Heart left ventricle (tissue), 16 donors: ENCODE measurements around the gene ASZ1. TPM values are rescaled to one million over a fixed set of nuclear protein-coding genes. Genes with fewer than 3 reads are reported as not detected.
"Not testable (repeated sequence)": the region's sequence is repeated elsewhere in the genome, so short reads cannot be mapped to it uniquely, and the experiment has no call there.

ENCODE experiments used
- ATAC-seq, 4 donors: fragments of 200-7000 bp; cut with Tn5 transposase; one replicate each; pipeline ENCODE4 v1.9.1; 2020 to 2022; ENCODE audit warnings: moderate library complexity in 4 of 4, mild to moderate bottlenecking in 3 of 4, moderate number of reproducible peaks in 1 of 4
- DNase-seq, 5 donors: peaks; one replicate each; pipeline ENCODE4 v3.0.0-alpha.2; 2020
- H3K27ac ChIP-seq, 12 donors: fragments of 200-600 bp; sonication (generic) in 4 of 12; one replicate each; pipeline versions ENCODE4 v1.5.0 to v1.8.0; 2016 to 2022; ENCODE audit warnings: mild to moderate bottlenecking in 2 of 12
- H3K27me3 ChIP-seq, 9 donors: fragments of 200-600 bp; sonication (generic) in 2 of 9; one replicate each; pipeline versions ENCODE4 v1.5.1 to v1.8.0; 2016 to 2022; ENCODE audit warnings: mild to moderate bottlenecking in 3 of 9
- H3K36me3 ChIP-seq, 9 donors: fragments of 200-600 bp; sonication (generic) in 2 of 9; one replicate each; pipeline versions ENCODE4 v1.5.0 to v1.8.0; 2018 to 2022; ENCODE audit warnings: mild to moderate bottlenecking in 2 of 9
- H3K4me1 ChIP-seq, 12 donors: fragments of 200-600 bp; sonication (generic) in 4 of 12; one replicate each; pipeline versions ENCODE4 v1.5.0 to v1.8.0; 2016 to 2022; ENCODE audit warnings: mild to moderate bottlenecking in 3 of 12
- H3K4me3 ChIP-seq, 12 donors: fragments of 200-600 bp; sonication (generic) in 4 of 12; one replicate each; pipeline versions ENCODE4 v1.5.0 to v1.8.0; 2017 to 2022; ENCODE audit warnings: mild to moderate bottlenecking in 9 of 12, moderate library complexity in 4 of 12
- H3K9me3 ChIP-seq, 12 donors: fragments of 200-600 bp; sonication (generic) in 4 of 12; one replicate each; pipeline versions ENCODE4 v1.5.0 to v1.8.0; 2016 to 2022; ENCODE audit warnings: mild to moderate bottlenecking in 1 of 12
- POLR2A ChIP-seq, 2 donors: fragments of 450-650 bp; IDR thresholded peaks; one replicate each; pipeline ENCODE4 v1.6.1; 2017; ENCODE audit warnings: antibody characterized with exemption in 2 of 2, mild to moderate bottlenecking in 2 of 2, moderate library complexity in 2 of 2
- WGBS, 4 donors: extraction: QIAGEN DNeasy Blood & Tissue Kit in 2 of 4; methylation state at CpG; one replicate each; pipeline versions ENCODE4 v1.1.5 to v1.1.7; 2013 to 2018; 5-methylcytosine and 5-hydroxymethylcytosine counted together
- intact Hi-C, 10 donors: fragments of 100-400 bp; cut with DNase I; formaldehyde crosslinking; loops; one replicate each; pipeline versions ENCODE4 v1.11.1 to v1.14.2; 2022
- polyA plus RNA-seq, 2 donors: library from polyadenylated mRNA; stranded (reverse); fragments of 200-250 nt; gene quantifications; one replicate each; pipeline ENCODE4 v1.2.3, GENCODE V29; 2013
- total RNA-seq, 9 donors: library from RNA; depleted of rRNA in 2 of 9; stranded (reverse); fragments of >200 nt in 2 of 9; fragmentation: NEBNext Ultra II Directional in 3 of 9; extraction: Animal tissue kit (Norgen Biotek cat#: 25700) in 3 of 9; gene quantifications; one replicate each; pipeline versions ENCODE4 v1.1.0 to v1.2.4, GENCODE V29; 2016 to 2023
- TF ChIP-seq, protein P1 (sequence below), 12 donors: fragments of 200-600 bp; sonication (generic) in 4 of 12; IDR thresholded peaks; one replicate each; pipeline versions ENCODE4 v1.5.0 to v1.8.0; 2018 to 2022; ENCODE audit warnings: antibody characterized with exemption in 12 of 12, mild to moderate bottlenecking in 5 of 12
- donor health status: ischemic (EF 13 %, LVEDD 7.1; RV severe dilation, severe dysfunction).
- donor health status: healthy with polysubstance abuse.
- donor health status: DM: no; HTN: yes; CAD: no.
- donor health status: DM: no; HTN: no; CAD: no.
- donor health status: ischemic (EF 25% LVEDD 6.9; RV normal size, moderate dysfunction).
- donor health status: ischemic (EF 25% LVEDD 5.7; RV mildly dilated, moderate dysfunction).
- donor health status: healthy.
- donor health status: DM: yes; HTN: yes; CAD: no.
- donor health status: ischemic (EF 35%, LVEDD 5.7; RV mildly dilated, moderate dysfunction).
- donor health status: nonischemic (EF 11% LVEDD 7.7; RV severe dilation, severe dysfunction).
- donor health status: DM: yes; HTN: yes; CAD: no.
- donor health status: PGD.
- donor health status: ischemic (EF 29% LVEDD 5.4; RV normal size, mild dysfunction).
- donor health status: nonischemic (EF 23%, LVEDD 6.1; RV moderate dilation, normal function).

ASZ1 gene
- total and polyA plus RNA-seq, 11 donors, result not detected

DNA sequence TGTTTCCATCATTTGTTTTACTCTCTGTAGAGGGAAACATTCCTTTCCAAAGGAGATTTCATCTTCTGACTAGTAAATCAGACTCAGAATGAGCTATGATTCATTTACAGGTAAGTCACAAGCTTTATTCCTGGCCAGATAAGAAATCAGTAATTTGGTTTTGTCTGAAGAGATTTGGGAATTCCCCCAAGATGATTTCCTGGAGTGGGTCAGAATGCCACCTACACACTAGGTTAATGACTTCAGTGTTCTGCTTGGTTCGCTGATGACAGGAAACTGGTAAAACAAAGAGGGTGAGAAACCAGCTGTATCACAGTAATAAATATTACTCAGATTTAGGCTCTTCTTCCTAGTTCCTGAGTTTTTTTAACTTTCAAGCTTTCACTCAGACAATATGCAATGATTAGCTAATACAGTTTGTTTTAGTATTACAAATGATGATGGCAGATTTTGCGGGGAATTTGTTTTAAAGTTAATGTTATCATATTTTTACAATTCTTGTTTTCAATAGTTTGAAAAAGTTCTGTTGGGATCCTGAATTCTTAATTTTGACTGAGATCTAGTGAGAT is 8.3 kb upstream of the ASZ1 start:
- intact Hi-C loops, result no loop called here
- no peak for TF ChIP-seq POLR2A (IDR thresholded peaks at IDR 0.05)
- TF ChIP-seq, protein P1, sequence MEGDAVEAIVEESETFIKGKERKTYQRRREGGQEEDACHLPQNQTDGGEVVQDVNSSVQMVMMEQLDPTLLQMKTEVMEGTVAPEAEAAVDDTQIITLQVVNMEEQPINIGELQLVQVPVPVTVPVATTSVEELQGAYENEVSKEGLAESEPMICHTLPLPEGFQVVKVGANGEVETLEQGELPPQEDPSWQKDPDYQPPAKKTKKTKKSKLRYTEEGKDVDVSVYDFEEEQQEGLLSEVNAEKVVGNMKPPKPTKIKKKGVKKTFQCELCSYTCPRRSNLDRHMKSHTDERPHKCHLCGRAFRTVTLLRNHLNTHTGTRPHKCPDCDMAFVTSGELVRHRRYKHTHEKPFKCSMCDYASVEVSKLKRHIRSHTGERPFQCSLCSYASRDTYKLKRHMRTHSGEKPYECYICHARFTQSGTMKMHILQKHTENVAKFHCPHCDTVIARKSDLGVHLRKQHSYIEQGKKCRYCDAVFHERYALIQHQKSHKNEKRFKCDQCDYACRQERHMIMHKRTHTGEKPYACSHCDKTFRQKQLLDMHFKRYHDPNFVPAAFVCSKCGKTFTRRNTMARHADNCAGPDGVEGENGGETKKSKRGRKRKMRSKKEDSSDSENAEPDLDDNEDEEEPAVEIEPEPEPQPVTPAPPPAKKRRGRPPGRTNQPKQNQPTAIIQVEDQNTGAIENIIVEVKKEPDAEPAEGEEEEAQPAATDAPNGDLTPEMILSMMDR (IDR thresholded peaks at IDR 0.05), result no peak
- Histone ChIP-seq H3K4me3 (no peak overlapping the region), H3K9me3 (no peaks in the 10 kb centered on the region), H3K27me3 (no peaks in the 10 kb centered on the region), H3K27ac (no peak overlapping the region), H3K36me3 (no peaks in the 10 kb centered on the region), H3K4me1 (no peaks in the 10 kb centered on the region)
- DNase-seq (no peak), ATAC-seq (no peak)
- 67 to 71% (median 68%) methylated on average over 2 of the region's 2 CpGs for WGBS, 4 donors

DNA sequence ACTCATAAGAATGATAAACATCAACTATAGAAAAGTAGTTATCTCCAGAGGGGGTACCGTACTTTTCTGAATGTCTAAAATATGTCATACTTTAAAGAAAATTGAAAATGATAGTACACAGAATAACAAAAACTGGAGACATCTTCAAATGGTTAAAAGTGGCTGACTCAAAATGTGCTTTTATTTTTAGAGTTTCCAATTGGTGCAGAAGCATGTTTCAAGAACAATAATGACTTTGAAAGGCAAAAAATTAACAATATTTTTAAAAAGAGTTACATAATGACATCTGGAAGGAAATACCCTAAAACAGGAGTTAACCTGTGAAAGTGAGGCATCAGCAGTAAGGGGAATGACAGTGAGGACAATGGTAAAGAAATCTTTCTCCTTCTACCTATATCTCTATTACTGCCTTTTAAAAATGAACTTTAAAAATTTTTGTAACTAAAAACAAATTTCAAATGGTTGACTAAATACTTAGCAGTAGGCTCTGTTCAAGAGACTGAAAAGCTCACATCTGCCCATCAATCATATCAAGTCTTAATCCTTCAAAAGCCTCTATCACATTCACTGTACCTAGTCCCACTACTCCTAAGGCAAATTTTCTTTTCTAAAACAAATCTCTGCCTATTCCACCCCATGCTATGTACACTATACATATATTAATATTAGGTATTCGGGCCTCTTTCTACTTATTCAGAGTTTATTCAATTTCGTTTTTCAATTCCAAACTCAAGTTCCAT is 3.0 kb downstream of the ASZ1 start:
- H3K4me1 ChIP-seq, result no peaks in the 10 kb centered on the region
- H3K36me3 ChIP-seq, result no peaks in the 10 kb centered on the region
- intact Hi-C loops, result no loop called here
- no peak for TF ChIP-seq POLR2A (IDR thresholded peaks at IDR 0.05)
- TF ChIP-seq, protein P1 (IDR thresholded peaks at IDR 0.05), result no peak
- H3K9me3 ChIP-seq, result no peaks in the 10 kb centered on the region
- WGBS, 4 donors, result 79 to 88% (median 82%) methylated on average over 3 of the region's 3 CpGs
- no peak overlapping the region for H3K27ac ChIP-seq
- no peak for DNase-seq
- H3K4me3 ChIP-seq, result no peak overlapping the region
- H3K27me3 ChIP-seq, result no peaks in the 10 kb centered on the region
- ATAC-seq, result no peak

DNA sequence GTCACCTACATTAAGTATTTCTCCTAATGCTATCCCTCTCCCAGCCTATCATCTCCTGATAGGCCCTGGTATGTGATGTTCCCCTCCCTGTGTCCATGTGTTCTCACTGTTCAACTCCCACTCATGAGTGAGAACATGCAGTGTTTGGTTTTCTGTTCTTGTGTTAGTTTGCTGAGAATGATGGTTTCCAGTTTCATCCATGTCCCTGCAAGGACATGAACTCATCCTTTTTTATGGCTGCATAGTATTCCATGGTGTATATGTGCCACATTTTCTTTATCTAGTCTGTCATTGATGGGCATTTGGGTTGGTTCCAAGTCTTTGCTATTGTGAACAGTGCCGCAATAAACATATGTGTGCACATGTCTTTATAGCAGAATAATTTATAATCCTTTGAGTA is 12.7 kb downstream of the ASZ1 start:
- DNase-seq, H3K4me3 ChIP-seq, ATAC-seq, H3K36me3 ChIP-seq, H3K27ac ChIP-seq, H3K9me3 ChIP-seq, H3K4me1 ChIP-seq, H3K27me3 ChIP-seq, intact Hi-C loops: not testable (repeated sequence)
- 84 to 100% (median 94%) methylated on average over 1 of the region's 1 CpG for WGBS, 4 donors

DNA sequence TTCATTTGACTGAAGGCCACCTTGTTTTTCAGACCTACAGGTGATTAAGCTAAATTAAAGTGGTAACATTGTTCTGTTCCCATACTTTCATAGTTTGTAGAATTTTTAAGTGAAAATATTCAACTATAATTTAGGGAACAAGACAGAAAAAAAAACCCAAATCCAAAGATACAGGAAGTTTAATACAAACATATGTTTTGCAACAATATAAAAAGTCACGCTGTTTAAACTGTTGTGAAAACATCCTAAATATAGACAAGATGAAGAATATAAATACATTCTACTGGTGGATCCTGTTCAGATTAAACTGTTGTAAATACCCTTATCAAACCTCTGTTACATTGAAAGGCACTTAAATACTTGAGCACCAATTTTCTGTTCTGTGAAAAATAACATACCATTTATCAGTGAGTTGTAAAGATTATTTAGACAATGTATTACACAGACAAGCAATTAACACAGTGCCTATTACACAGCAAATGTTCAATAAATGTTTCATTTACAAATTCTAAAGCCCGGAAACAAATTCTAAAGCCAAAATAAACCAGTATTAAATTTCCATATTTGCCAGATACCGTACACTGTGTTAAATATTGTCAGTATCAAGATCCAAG is 14.2 kb downstream of the ASZ1 start:
- TF ChIP-seq POLR2A (IDR thresholded peaks at IDR 0.05), result no peak
- TF ChIP-seq, protein P1 (IDR thresholded peaks at IDR 0.05), result no peak

More for the DNA sequence above, 14.2 kb downstream of the ASZ1 start:
- Histone ChIP-seq H3K4me3 (no peak overlapping the region), H3K9me3 (peaks cover 0 to 5% (median 0%) of the 10 kb centered on the region in 12 donors), H3K27me3 (no peaks in the 10 kb centered on the region), H3K27ac (no peak overlapping the region), H3K36me3 (no peaks in the 10 kb centered on the region), H3K4me1 (no peaks in the 10 kb centered on the region)
- DNase-seq (no peak), ATAC-seq (no peak)
- 74 to 77% (median 75%) methylated on average over 3 of the region's 3 CpGs for WGBS, 4 donors
- intact Hi-C loops, result no loop called here
